Breast epithelium (tissue), 3 donors: Measurements from ENCODE around the gene SLC15A1.

Source experiments
- CTCF ChIP-seq, 3 donors: fragments of 450-650 bp; IDR thresholded peaks; one replicate each; pipeline ENCODE4 v1.5.1; 2016 to 2017; ENCODE audit warnings: antibody characterized with exemption in 3 of 3, mild to moderate bottlenecking in 3 of 3, moderate library complexity in 3 of 3
- POLR2AphosphoS5 ChIP-seq, 3 donors: sonication (generic); formaldehyde crosslinking; IDR thresholded peaks; one replicate each; pipeline ENCODE4 v1.6.1; 2017; ENCODE audit warnings: antibody characterized with exemption in 3 of 3

DNA sequence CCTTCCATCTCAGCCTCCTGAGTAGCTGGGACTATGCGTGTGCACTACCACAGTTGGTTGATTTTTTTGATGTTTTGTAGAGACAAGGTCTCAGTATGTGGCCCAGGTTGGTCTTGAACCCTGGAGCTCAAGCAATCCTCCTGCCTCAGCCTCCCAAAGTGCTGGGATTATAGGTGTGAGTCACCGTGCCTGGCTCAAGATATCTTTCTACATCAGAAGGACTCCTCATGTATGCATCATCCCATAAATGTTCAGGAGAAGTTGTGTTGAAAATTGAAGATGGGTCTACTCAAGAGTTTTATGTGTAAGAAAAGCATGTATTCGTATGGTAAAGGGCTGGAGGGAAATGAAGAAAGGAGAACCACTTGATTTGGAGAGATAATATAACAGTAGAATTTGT lies 103.8 kb downstream of the SLC15A1 start:
- TF ChIP-seq CTCF (IDR thresholded peaks at IDR 0.05) = no peak
- no peak for TF ChIP-seq POLR2AphosphoS5 (IDR thresholded peaks at IDR 0.05)
